B cell (primary cell): ENCODE data around the gene DPYSL4. TPM values are rescaled to one million over a fixed set of nuclear protein-coding genes. Genes with fewer than 3 reads are reported as not detected.

Source experiments
- ATAC-seq: fragments of 200-7000 bp; cut with Tn5 transposase; one replicate; pipeline ENCODE4 v1.10.0; 2021; ENCODE audit warnings: low read depth, mild to moderate bottlenecking, moderate number of reproducible peaks, moderate library complexity
- CTCF ChIA-PET: fragments of 350-600 bp; sonication (Branson Sonifier 250); formaldehyde crosslinking; loops from one replicate; lab custom pipeline; 2021; ENCODE audit warnings: antibody characterized with exemption, inconsistent platforms; lab: Charles Lee
- POLR2A ChIA-PET: fragments of 350-600 bp; sonication (Branson Sonifier 250); formaldehyde crosslinking; loops from one replicate; lab custom pipeline; 2021; ENCODE audit warnings: antibody characterized with exemption; lab: Charles Lee
- DNase-seq: peaks from one replicate; pipeline ENCODE4 v3.0.0; 2013
- H2AFZ ChIP-seq: 2 replicates; pipeline ENCODE4 v1.6.1; 2012; ENCODE audit warnings: mild to moderate bottlenecking, low read depth, low read length; ENCODE audit not compliant: insufficient read depth, poor library complexity, severe bottlenecking
- H3K27ac ChIP-seq, 2 donors: 1 replicate in 1 of 2; 2 replicates in 1 of 2; pipeline ENCODE4 v1.5.1; 2012 to 2013; ENCODE audit warnings: low read length in 2 of 2, mild to moderate bottlenecking in 2 of 2, moderate library complexity in 1 of 2
- H3K27me3 ChIP-seq, 4 experiments: fragments of 200-600 bp in 1 of 4; sonication (generic) in 1 of 4; replicated peaks in 1 of 4; 1 replicate in 2 of 4; 2 replicates in 2 of 4; pipeline versions ENCODE4 v1.6.1 to v1.7.0; 2013 to 2016; ENCODE audit warnings: low read length in 3 of 4, mild to moderate bottlenecking in 2 of 4, mixed read lengths in 1 of 4, moderate library complexity in 1 of 4; ENCODE audit not compliant: insufficient read depth in 4 of 4, control insufficient read depth in 3 of 4; ENCODE audit errors: control extremely low read depth in 1 of 4
- H3K36me3 ChIP-seq, 2 experiments: replicated peaks in 1 of 2; 1 replicate in 1 of 2; 2 replicates in 1 of 2; pipeline versions ENCODE4 v1.6.1 to v1.7.1; 2013; ENCODE audit warnings: low read length in 1 of 2; ENCODE audit not compliant: insufficient read depth in 2 of 2, control insufficient read depth in 1 of 2; ENCODE audit errors: control extremely low read depth in 1 of 2, extremely low read depth in 1 of 2
- H3K4me1 ChIP-seq, 2 donors: fragments of 200-600 bp in 1 of 2; sonication (generic) in 1 of 2; 1 replicate in 1 of 2; 2 replicates in 1 of 2; pipeline versions ENCODE4 v1.5.1 to v1.6.1; 2013 to 2017; ENCODE audit warnings: low read length in 2 of 2; ENCODE audit not compliant: control insufficient read depth in 2 of 2, insufficient read depth in 2 of 2
- H3K4me2 ChIP-seq: replicated peaks from 2 replicates; pipeline ENCODE3; 2012; ENCODE audit warnings: mild to moderate bottlenecking, low read depth, low read length; ENCODE audit not compliant: poor library complexity, severe bottlenecking
- H3K4me3 ChIP-seq, 5 experiments: fragments of 200-600 bp in 1 of 5; sonication (generic) in 1 of 5; 1 replicate in 3 of 5; 2 replicates in 2 of 5; pipeline versions ENCODE4 v1.5.1 to v1.7.0; 2011 to 2016; ENCODE audit warnings: low read length in 4 of 5, mild to moderate bottlenecking in 4 of 5, low read depth in 2 of 5, control low read depth in 1 of 5, moderate library complexity in 1 of 5; ENCODE audit not compliant: insufficient read depth in 1 of 5; ENCODE audit errors: control extremely low read depth in 1 of 5, extremely low read depth in 1 of 5
- H3K79me2 ChIP-seq: fragments of 200-600 bp; sonication (generic); one replicate; pipeline ENCODE4 v1.6.0; 2016; ENCODE audit warnings: low read length; ENCODE audit not compliant: control insufficient read depth, insufficient read depth
- H3K9ac ChIP-seq: fragments of 200-600 bp; sonication (generic); 2 replicates; pipeline ENCODE4 v1.6.1; 2017; ENCODE audit warnings: mild to moderate bottlenecking, low read length, moderate library complexity
- H3K9me3 ChIP-seq, 3 donors: one replicate each; pipeline versions ENCODE4 v1.6.1 to v1.7.1; 2013; ENCODE audit warnings: low read length in 2 of 3; ENCODE audit not compliant: control insufficient read depth in 2 of 3, insufficient read depth in 1 of 3; ENCODE audit errors: control extremely low read depth in 1 of 3
- H4K20me1 ChIP-seq: 2 replicates; pipeline ENCODE4 v1.6.0; 2012; ENCODE audit warnings: mild to moderate bottlenecking, low read length; ENCODE audit not compliant: insufficient read depth, control insufficient read depth, poor library complexity, severe bottlenecking
- H3K27ac Mint-ChIP-seq: one replicate; pipeline ENCODE4 v1.8.0; 2021; ENCODE audit warnings: mixed read lengths
- H3K27me3 Mint-ChIP-seq: one replicate; pipeline ENCODE4 v1.8.0; 2021; ENCODE audit warnings: mixed read lengths
- H3K4me1 Mint-ChIP-seq: one replicate; pipeline ENCODE4 v1.8.0; 2021; ENCODE audit warnings: mixed read lengths
- H3K4me3 Mint-ChIP-seq: one replicate; pipeline ENCODE4 v1.8.0; 2021; ENCODE audit warnings: mixed read lengths
- H3K9me3 Mint-ChIP-seq: one replicate; pipeline ENCODE4 v1.8.0; 2022; ENCODE audit warnings: mixed read lengths; ENCODE audit not compliant: insufficient read depth
- CTCF ChIP-seq: fragments of 200-600 bp; IDR thresholded peaks from one replicate; pipeline ENCODE4 v1.8.0; 2022; ENCODE audit warnings: antibody characterized with exemption, mild to moderate bottlenecking
- EZH2 ChIP-seq: IDR thresholded peaks from 2 replicates; pipeline ENCODE4 v1.6.1; 2012; ENCODE audit warnings: borderline replicate concordance, low read depth, mild to moderate bottlenecking, moderate library complexity, low read length; ENCODE audit not compliant: insufficient read depth, poor library complexity, severe bottlenecking
- WGBS: methylation state at CpG from one replicate; pipeline ENCODE4 v1.1.5; 2013; ENCODE audit warnings: missing lambda C conversion rate; ENCODE audit not compliant: insufficient coverage; 5-methylcytosine and 5-hydroxymethylcytosine counted together
- intact Hi-C: fragments of 100-400 bp; cut with micrococcal nuclease; formaldehyde crosslinking; loops from one replicate; pipeline ENCODE4 v1.10.0; 2022
- polyA plus RNA-seq: library from polyadenylated mRNA; depleted of rRNA; stranded (reverse); fragments of >200 nt; gene quantifications from 2 replicates; pipeline ENCODE4 v1.2.3, GENCODE V29; 2012
- total RNA-seq, 2 donors: library from RNA; stranded (reverse); fragments of 120-200 nt in 1 of 2; gene quantifications; 1 replicate in 1 of 2; 2 replicates in 1 of 2; pipeline versions ENCODE4 v1.2.3 to v1.2.4, GENCODE V29; 2013 to 2022

Gene DPYSL4
- total and polyA plus RNA-seq, 2 donors (not counting 1 experiment from before 2014, with no cell fraction given) = 0.03 to 0.22 TPM

GRCh38 chr10:132249226-132249724 lies 62.5 kb downstream of the DPYSL4 start:
- no peak overlapping the region for H3K4me2 ChIP-seq
- POLR2A ChIA-PET = no interaction called here
- no peak overlapping the region for H2AFZ ChIP-seq
- 92% methylated on average over 11 of the region's 11 CpGs for WGBS
- H3K27ac ChIP-seq = no peak overlapping the region
- no peak overlapping the region for H3K4me3 ChIP-seq
- no peak overlapping the region for H3K4me3 Mint-ChIP-seq
- intact Hi-C loops = loop anchor here (1.0 kb wide), 1 partner anchor 58 kb away; the partner anchor contains the start of gene STK32C
- TF ChIP-seq EZH2 (no peak), CTCF (no peak)
- H3K9me3 Mint-ChIP-seq = no peaks in the 10 kb centered on the region
- H3K4me1 ChIP-seq = peaks cover 0 to 4% of the 10 kb centered on the region in 2 donors
- DNase-seq (no peak), ATAC-seq (no peak)
- H3K27me3 Mint-ChIP-seq = no peaks in the 10 kb centered on the region
- H3K9ac ChIP-seq = no peak overlapping the region
- peaks cover 0 to 5% (median 0%) of the 10 kb centered on the region in 3 donors for H3K9me3 ChIP-seq
- no peaks in the 10 kb centered on the region for H3K79me2 ChIP-seq
- H3K36me3 ChIP-seq = no peaks in the 10 kb centered on the region
- no peaks in the 10 kb centered on the region for H4K20me1 ChIP-seq
- H3K27ac Mint-ChIP-seq = no peak overlapping the region
- no peaks in the 10 kb centered on the region for H3K27me3 ChIP-seq
- H3K4me1 Mint-ChIP-seq = peaks cover 5% of the 10 kb centered on the region
- CTCF ChIA-PET = no interaction called here

- H3K4me2 ChIP-seq = no peak overlapping the region
- DNase-seq (no peak), ATAC-seq (no peak)
- no peak overlapping the region for H2AFZ ChIP-seq
- no peaks in the 10 kb centered on the region for H3K79me2 ChIP-seq
- no peak overlapping the region for H3K4me3 ChIP-seq
- no peak overlapping the region for H3K9ac ChIP-seq
- WGBS = 92% methylated on average over 5 of the region's 17 CpGs
- TF ChIP-seq CTCF (no peak), EZH2 (no peak)
- intact Hi-C loops = loop anchor here (1.0 kb wide), 1 partner anchor 57 kb away; the partner anchor contains the start of gene STK32C
- peaks cover 5% of the 10 kb centered on the region for H3K4me1 Mint-ChIP-seq
- POLR2A ChIA-PET = no interaction called here
- CTCF ChIA-PET = no interaction called here
- H3K27me3 Mint-ChIP-seq = no peaks in the 10 kb centered on the region
- no peaks in the 10 kb centered on the region for H4K20me1 ChIP-seq
- H3K9me3 ChIP-seq = peaks cover 0 to 5% (median 0%) of the 10 kb centered on the region in 3 donors
- no peak overlapping the region for H3K27ac Mint-ChIP-seq
- no peaks in the 10 kb centered on the region for H3K9me3 Mint-ChIP-seq
- no peak overlapping the region for H3K4me3 Mint-ChIP-seq
- no peak overlapping the region for H3K27ac ChIP-seq
- H3K4me1 ChIP-seq = peaks cover 0 to 4% of the 10 kb centered on the region in 2 donors
- H3K27me3 ChIP-seq = no peaks in the 10 kb centered on the region
- no peaks in the 10 kb centered on the region for H3K36me3 ChIP-seq
Measured at GRCh38 chr10:132249824-132250375, 63.2 kb downstream of the DPYSL4 start.
